Activated naive CD4-positive, alpha-beta T cell treated with anti-CD3 and anti-CD28 coated beads, Interleukin-2, amount 10 ng/mL, durations not matched to agents 7 days and 5 days (primary cell): ENCODE data around the gene RAPGEF2.

ENCODE experiments used
- CTCF ChIA-PET: fragments of 350-600 bp; sonication (Branson Sonifier 250); formaldehyde crosslinking; loops from one replicate; lab custom pipeline; 2021; ENCODE audit warnings: antibody characterized with exemption; lab: Charles Lee
- DNase-seq: peaks from one replicate; pipeline ENCODE4 v3.0.0-alpha.2; 2020
- H3K27ac Mint-ChIP-seq: one replicate; pipeline ENCODE4 v1.8.0; 2021; ENCODE audit warnings: mild to moderate bottlenecking, moderate library complexity, mixed read lengths
- H3K27me3 Mint-ChIP-seq: one replicate; pipeline ENCODE4 v1.8.0; 2021; ENCODE audit warnings: mild to moderate bottlenecking, mixed read lengths
- H3K36me3 Mint-ChIP-seq: one replicate; pipeline ENCODE4 v1.8.0; 2021; ENCODE audit warnings: mixed read lengths
- H3K4me1 Mint-ChIP-seq: one replicate; pipeline ENCODE4 v1.8.0; 2021; ENCODE audit warnings: mixed read lengths
- H3K4me3 Mint-ChIP-seq: one replicate; pipeline ENCODE4 v1.8.0; 2021; ENCODE audit warnings: mild to moderate bottlenecking, moderate library complexity, mixed read lengths
- H3K9me3 Mint-ChIP-seq: one replicate; pipeline ENCODE4 v1.8.0; 2021; ENCODE audit warnings: mixed read lengths

The RAPGEF2 gene

GRCh38 chr4:159134429-159134828, 31.6 kb downstream of the RAPGEF2 start:
- Mint-ChIP-seq H3K27ac (no peak overlapping the region), H3K9me3 (no peaks in the 10 kb centered on the region), H3K4me3 (no peak overlapping the region), H3K4me1 (peaks cover 3% of the 10 kb centered on the region), H3K27me3 (no peaks in the 10 kb centered on the region), H3K36me3 (no peaks in the 10 kb centered on the region)
- DNase-seq = no peak
- CTCF ChIA-PET = no interaction called here

- no peak overlapping the region for H3K27ac Mint-ChIP-seq
- H3K27me3 Mint-ChIP-seq = no peaks in the 10 kb centered on the region
- no peak overlapping the region for H3K4me3 Mint-ChIP-seq
- no peaks in the 10 kb centered on the region for H3K4me1 Mint-ChIP-seq
- CTCF ChIA-PET = no interaction called here
- no peak for DNase-seq
- H3K36me3 Mint-ChIP-seq = no peaks in the 10 kb centered on the region
- H3K9me3 Mint-ChIP-seq = no peaks in the 10 kb centered on the region
Observed at GRCh38 chr4:159137176-159137575, 34.3 kb downstream of the RAPGEF2 start.

- no peaks in the 10 kb centered on the region for H3K27me3 Mint-ChIP-seq
- H3K36me3 Mint-ChIP-seq = no peaks in the 10 kb centered on the region
- no peaks in the 10 kb centered on the region for H3K9me3 Mint-ChIP-seq
- CTCF ChIA-PET = no interaction called here
- no peak overlapping the region for H3K27ac Mint-ChIP-seq
- DNase-seq = no peak
- H3K4me3 Mint-ChIP-seq = no peak overlapping the region
- no peaks in the 10 kb centered on the region for H3K4me1 Mint-ChIP-seq
Observed at GRCh38 chr4:159138436-159138835, 35.6 kb downstream of the RAPGEF2 start.

- DNase-seq = no peak
- Mint-ChIP-seq H3K4me3 (no peak overlapping the region), H3K36me3 (no peaks in the 10 kb centered on the region), H3K27me3 (no peaks in the 10 kb centered on the region), H3K27ac (no peak overlapping the region), H3K4me1 (no peaks in the 10 kb centered on the region), H3K9me3 (no peaks in the 10 kb centered on the region)
- CTCF ChIA-PET = no interaction called here
Observed at GRCh38 chr4:159141193-159141592, 38.3 kb downstream of the RAPGEF2 start.

GRCh38 chr4:159142241-159142640, 39.4 kb downstream of the RAPGEF2 start:
- CTCF ChIA-PET = no interaction called here
- no peaks in the 10 kb centered on the region for H3K9me3 Mint-ChIP-seq
- H3K36me3 Mint-ChIP-seq = no peaks in the 10 kb centered on the region
- no peak overlapping the region for H3K4me3 Mint-ChIP-seq
- DNase-seq = no peak
- no peaks in the 10 kb centered on the region for H3K4me1 Mint-ChIP-seq
- H3K27me3 Mint-ChIP-seq = no peaks in the 10 kb centered on the region
- H3K27ac Mint-ChIP-seq = no peak overlapping the region

GRCh38 chr4:159142681-159143384, 40.0 kb downstream of the RAPGEF2 start:
- no peaks in the 10 kb centered on the region for H3K9me3 Mint-ChIP-seq
- no peak overlapping the region for H3K27ac Mint-ChIP-seq
- DNase-seq = no peak
- CTCF ChIA-PET = no interaction called here
- H3K27me3 Mint-ChIP-seq = no peaks in the 10 kb centered on the region
- no peaks in the 10 kb centered on the region for H3K36me3 Mint-ChIP-seq
- H3K4me1 Mint-ChIP-seq = no peaks in the 10 kb centered on the region
- no peak overlapping the region for H3K4me3 Mint-ChIP-seq

GRCh38 chr4:159143687-159144086, 40.8 kb downstream of the RAPGEF2 start:
- Mint-ChIP-seq H3K27ac (no peak overlapping the region), H3K4me3 (no peak overlapping the region), H3K27me3 (no peaks in the 10 kb centered on the region), H3K36me3 (no peaks in the 10 kb centered on the region), H3K4me1 (no peaks in the 10 kb centered on the region), H3K9me3 (no peaks in the 10 kb centered on the region)
- DNase-seq = no peak
- CTCF ChIA-PET = no interaction called here

- Mint-ChIP-seq H3K4me3 (no peak overlapping the region), H3K9me3 (no peaks in the 10 kb centered on the region), H3K27ac (no peak overlapping the region), H3K36me3 (no peaks in the 10 kb centered on the region), H3K27me3 (no peaks in the 10 kb centered on the region), H3K4me1 (no peaks in the 10 kb centered on the region)
- CTCF ChIA-PET = no interaction called here
- DNase-seq = no peak
Observed at GRCh38 chr4:159144112-159144694, 41.3 kb downstream of the RAPGEF2 start.

GRCh38 chr4:159145318-159145991, 42.6 kb downstream of the RAPGEF2 start:
- no peaks in the 10 kb centered on the region for H3K4me1 Mint-ChIP-seq
- CTCF ChIA-PET = no interaction called here
- DNase-seq = no peak
- H3K36me3 Mint-ChIP-seq = no peaks in the 10 kb centered on the region
- H3K27ac Mint-ChIP-seq = no peak overlapping the region
- H3K27me3 Mint-ChIP-seq = no peaks in the 10 kb centered on the region
- no peaks in the 10 kb centered on the region for H3K9me3 Mint-ChIP-seq
- H3K4me3 Mint-ChIP-seq = no peak overlapping the region

GRCh38 chr4:159145992-159146330, 43.1 kb downstream of the RAPGEF2 start:
- CTCF ChIA-PET = no interaction called here
- H3K9me3 Mint-ChIP-seq = no peaks in the 10 kb centered on the region
- H3K27ac Mint-ChIP-seq = no peak overlapping the region
- H3K27me3 Mint-ChIP-seq = no peaks in the 10 kb centered on the region
- H3K4me1 Mint-ChIP-seq = no peaks in the 10 kb centered on the region
- H3K4me3 Mint-ChIP-seq = no peak overlapping the region
- no peak for DNase-seq
- H3K36me3 Mint-ChIP-seq = no peaks in the 10 kb centered on the region

- Mint-ChIP-seq H3K36me3 (no peaks in the 10 kb centered on the region), H3K4me1 (no peaks in the 10 kb centered on the region), H3K27me3 (no peaks in the 10 kb centered on the region), H3K9me3 (no peaks in the 10 kb centered on the region), H3K27ac (no peak overlapping the region), H3K4me3 (no peak overlapping the region)
- no peak for DNase-seq
- CTCF ChIA-PET = interaction anchor here (1.1 kb wide), 1 partner anchor 9 kb away, joined by 3 read pairs; no protein-coding TSS in a partner anchor
Observed at GRCh38 chr4:159146488-159146887, 43.6 kb downstream of the RAPGEF2 start.

GRCh38 chr4:159148441-159148840, 45.6 kb downstream of the RAPGEF2 start:
- Mint-ChIP-seq H3K4me3 (no peak overlapping the region), H3K36me3 (no peaks in the 10 kb centered on the region), H3K9me3 (no peaks in the 10 kb centered on the region), H3K27ac (no peak overlapping the region), H3K4me1 (no peaks in the 10 kb centered on the region), H3K27me3 (no peaks in the 10 kb centered on the region)
- DNase-seq = no peak
- CTCF ChIA-PET = no interaction called here

GRCh38 chr4:159149666-159150065, 46.8 kb downstream of the RAPGEF2 start:
- Mint-ChIP-seq H3K27ac (no peak overlapping the region), H3K9me3 (no peaks in the 10 kb centered on the region), H3K36me3 (no peaks in the 10 kb centered on the region), H3K4me3 (no peak overlapping the region), H3K27me3 (no peaks in the 10 kb centered on the region), H3K4me1 (no peaks in the 10 kb centered on the region)
- CTCF ChIA-PET = no interaction called here
- DNase-seq = no peak

GRCh38 chr4:159150396-159150795, 47.5 kb downstream of the RAPGEF2 start:
- CTCF ChIA-PET = interaction anchor here (0.6 kb wide), 1 partner anchor 11 kb away, joined by 5 read pairs; no protein-coding TSS in a partner anchor
- Mint-ChIP-seq H3K4me3 (no peak overlapping the region), H3K4me1 (peaks cover 3% of the 10 kb centered on the region), H3K36me3 (no peaks in the 10 kb centered on the region), H3K27ac (no peak overlapping the region), H3K9me3 (no peaks in the 10 kb centered on the region), H3K27me3 (no peaks in the 10 kb centered on the region)
- no peak for DNase-seq

GRCh38 chr4:159150821-159151390, 48.0 kb downstream of the RAPGEF2 start:
- no peak overlapping the region for H3K27ac Mint-ChIP-seq
- H3K4me3 Mint-ChIP-seq = no peak overlapping the region
- DNase-seq = no peak
- no peaks in the 10 kb centered on the region for H3K27me3 Mint-ChIP-seq
- H3K9me3 Mint-ChIP-seq = no peaks in the 10 kb centered on the region
- H3K4me1 Mint-ChIP-seq = peaks cover 4% of the 10 kb centered on the region
- CTCF ChIA-PET = no interaction called here
- H3K36me3 Mint-ChIP-seq = no peaks in the 10 kb centered on the region
